ENCODE results near the gene CYP2W1.
A peak's percentile ranks its signal among the peaks of the same experiment; 100 is the strongest.
"Not testable (repeated sequence)": the region's sequence is repeated elsewhere in the genome, so short reads cannot be mapped to it uniquely, and the experiment has no call there.

Gene CYP2W1

DNA sequence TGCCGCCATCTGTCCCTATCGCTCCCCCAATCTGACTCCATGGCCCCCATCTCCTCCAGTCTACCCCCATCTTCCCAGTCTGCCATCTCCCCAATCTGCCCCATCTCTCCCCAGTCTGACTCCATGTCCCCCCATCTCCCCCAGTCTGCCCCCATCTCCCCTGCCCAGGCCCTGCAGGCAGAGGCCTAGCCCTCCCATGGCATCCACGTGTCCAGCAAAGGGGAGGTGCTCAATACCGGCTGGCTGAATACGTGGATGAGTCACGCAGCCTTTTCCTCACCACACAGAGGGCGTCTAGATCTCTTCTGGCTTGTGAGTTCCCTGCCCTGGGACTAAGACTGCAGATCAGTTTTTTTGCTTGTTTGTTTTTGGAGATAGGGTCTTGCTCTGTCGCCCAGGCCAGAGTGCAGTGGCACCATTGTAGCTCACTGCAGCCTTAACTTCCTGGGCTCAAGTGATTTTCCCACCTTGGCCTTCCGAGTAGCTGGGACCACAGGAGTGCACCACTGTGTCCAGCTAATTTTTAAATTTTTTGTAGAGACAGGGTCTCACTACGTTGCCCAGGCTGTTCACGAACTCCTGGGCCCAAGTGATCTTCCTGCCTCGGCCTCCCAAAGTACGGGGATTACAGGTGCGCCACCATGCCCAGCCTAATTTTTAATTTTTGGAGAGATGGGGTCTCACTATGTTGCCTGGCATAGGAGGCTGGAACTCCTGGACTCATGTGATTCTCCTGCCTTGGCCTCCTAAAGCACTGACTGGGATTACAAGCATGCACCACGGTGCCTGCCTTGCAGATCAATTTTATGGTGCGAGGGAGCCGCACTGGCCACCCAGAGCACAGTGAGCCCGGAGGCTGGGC lies 46.0 kb downstream of the CYP2W1 start:
- DNase-seq (ENCODE audit: low read depth): peak; percentile 96

DNA sequence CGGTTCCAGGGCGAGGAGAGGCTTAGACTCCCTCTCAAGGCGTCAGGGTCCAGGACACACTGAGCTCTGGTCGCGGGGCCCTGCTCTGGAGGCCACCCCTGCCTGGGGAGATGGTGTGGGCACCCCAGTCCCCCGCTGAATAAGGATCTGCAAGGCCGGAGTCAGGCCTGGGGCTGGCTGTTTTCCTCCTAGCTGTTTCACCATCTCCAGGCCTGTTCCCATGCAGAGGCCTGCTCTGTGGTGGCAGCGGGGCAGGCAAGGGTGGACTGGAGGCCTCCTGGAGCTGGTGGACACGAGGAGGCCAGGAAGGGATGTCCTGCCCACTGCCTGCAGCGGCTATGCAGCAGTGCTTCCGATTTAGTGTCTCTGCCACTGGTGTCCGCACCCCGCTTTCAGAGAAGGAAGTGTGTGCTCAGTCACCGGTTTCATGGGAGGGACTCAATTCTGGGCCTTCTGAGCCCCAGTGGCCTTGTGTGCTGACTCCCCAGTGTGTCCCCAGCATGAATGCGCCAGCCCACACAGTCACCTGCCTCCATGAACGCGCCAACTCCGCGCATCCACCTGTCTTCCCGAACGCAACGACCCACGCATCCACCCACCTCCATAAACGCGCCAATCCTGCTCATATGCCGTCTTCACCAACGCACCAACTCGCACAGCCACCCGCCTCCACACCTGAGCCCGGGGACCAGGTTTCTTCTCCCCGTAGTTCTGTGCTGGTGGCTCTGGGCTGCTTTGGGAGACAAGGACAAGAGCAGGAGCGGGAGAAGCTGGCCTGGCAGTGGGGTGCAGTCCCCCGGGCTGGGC lies 46.9 kb downstream of the CYP2W1 start:
- DNase-seq (ENCODE audit: low read depth): no peak

- no peak for DNase-seq (ENCODE audit: low read depth)
Observed at GRCh38 chr7:1030444-1031070, 47.6 kb downstream of the CYP2W1 start.

GRCh38 chr7:1031716-1032455 lies 48.9 kb downstream of the CYP2W1 start:
- DNase-seq (ENCODE audit: low read depth): no peak

DNA sequence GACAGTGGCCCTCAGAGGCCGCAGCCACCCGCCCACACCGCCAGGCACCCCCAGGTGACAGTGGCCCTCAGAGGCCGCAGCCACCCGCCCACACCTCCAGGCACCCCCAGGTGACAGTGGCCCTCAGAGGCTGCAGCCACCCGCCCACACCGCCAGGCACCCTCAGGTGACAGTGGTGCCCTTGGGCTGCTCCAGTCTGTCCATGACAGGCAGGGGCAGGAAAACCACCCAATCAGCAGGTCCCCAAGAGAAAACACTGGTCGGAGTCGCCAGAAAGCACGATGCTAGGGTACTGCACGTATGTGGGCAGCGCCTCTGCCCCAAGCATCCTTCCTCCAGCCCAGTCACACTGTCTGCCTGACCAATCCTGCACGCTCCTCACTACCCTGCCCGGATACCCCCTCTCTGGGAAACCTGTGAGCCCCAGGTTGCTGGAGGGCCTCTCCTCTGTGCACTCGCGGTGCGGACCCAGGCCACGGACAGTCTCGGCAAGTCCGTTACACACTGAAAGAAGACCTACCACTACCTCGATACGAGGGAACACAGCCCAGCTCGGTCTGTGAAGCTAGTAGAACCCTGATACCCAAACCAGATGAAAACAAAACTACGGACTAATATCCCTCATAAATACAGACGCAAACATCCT lies 49.7 kb downstream of the CYP2W1 start:
- no peak for DNase-seq (ENCODE audit: low read depth)

DNA sequence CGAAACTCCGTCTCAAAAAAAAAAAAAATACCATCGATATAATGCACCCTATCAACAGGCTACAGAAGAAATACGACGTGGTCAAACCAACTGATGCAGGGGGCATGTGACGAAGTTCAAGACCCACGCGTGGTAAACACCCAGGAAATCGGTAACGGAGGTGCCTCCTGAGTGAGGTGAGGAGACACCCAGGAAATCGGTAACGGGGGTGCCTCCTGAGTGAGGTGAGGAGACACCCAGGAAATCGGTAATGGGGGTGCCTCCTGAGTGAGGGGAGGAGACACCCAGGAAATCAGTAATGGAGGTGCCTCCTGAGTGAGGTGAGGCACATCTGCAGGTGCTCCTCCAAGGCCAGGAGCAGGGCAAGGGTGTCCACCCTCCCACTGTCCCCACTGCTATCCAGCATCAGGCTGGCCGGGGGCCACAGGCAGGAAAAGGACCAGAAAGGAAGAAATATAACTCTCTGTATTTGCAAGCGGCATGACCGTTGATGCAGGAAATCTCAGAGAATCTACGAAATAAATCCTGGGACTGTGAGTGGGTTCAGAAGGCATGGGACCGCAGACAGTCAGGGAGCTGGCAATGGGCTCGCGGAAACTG lies 50.7 kb downstream of the CYP2W1 start:
- no peak for DNase-seq (ENCODE audit: low read depth)

GRCh38 chr7:1034769-1035168 lies 51.8 kb downstream of the CYP2W1 start:
- not testable (repeated sequence) for DNase-seq (ENCODE audit: low read depth)

- not testable (repeated sequence) for DNase-seq (ENCODE audit: low read depth)
Observed at GRCh38 chr7:1036164-1036928, 53.4 kb downstream of the CYP2W1 start.
